Right atrium auricular region (tissue), 2 donors: ENCODE results near the gene SEPTIN5. TPM values are rescaled to one million over a fixed set of nuclear protein-coding genes. Genes with fewer than 3 reads are reported as not detected.

ENCODE experiments used
- DNase-seq: peaks from one replicate; pipeline ENCODE4 v3.0.0-alpha.2; 2019; ENCODE audit warnings: low spot score
- H3K27ac ChIP-seq, 2 donors: fragments of 200-600 bp; sonication (generic); 1 replicate in 1 of 2; 2 replicates in 1 of 2; pipeline ENCODE4 v1.5.1; 2016 to 2019
- H3K27me3 ChIP-seq, 2 donors: fragments of 200-600 bp; sonication (generic); one replicate each; pipeline versions ENCODE4 v1.5.1 to v1.6.0; 2017 to 2019
- H3K36me3 ChIP-seq: fragments of 200-600 bp; sonication (generic); one replicate; pipeline ENCODE4 v1.5.1; 2016
- H3K4me1 ChIP-seq, 2 donors: fragments of 200-600 bp; sonication (generic); one replicate each; pipeline versions ENCODE4 v1.5.1 to v1.6.0; 2017 to 2019
- H3K4me3 ChIP-seq, 2 donors: fragments of 200-600 bp; sonication (generic); 1 replicate in 1 of 2; 2 replicates in 1 of 2; pipeline ENCODE4 v1.5.1; 2017 to 2019; ENCODE audit warnings: mild to moderate bottlenecking in 1 of 2, moderate library complexity in 1 of 2
- H3K9me3 ChIP-seq, 2 donors: fragments of 200-600 bp; sonication (generic); one replicate each; pipeline ENCODE4 v1.5.1; 2019
- total RNA-seq, 2 donors: library from RNA; depleted of rRNA; stranded (reverse); fragments of >200 nt; gene quantifications; one replicate each; pipeline ENCODE4 v1.1.0, GENCODE V29; 2016
- TF ChIP-seq, protein P1 (sequence below), 2 donors: fragments of 200-600 bp; sonication (generic); IDR thresholded peaks; one replicate each; pipeline ENCODE4 v1.5.1; 2019; ENCODE audit warnings: antibody characterized with exemption in 2 of 2

The SEPTIN5 gene
- total RNA-seq, 2 donors from 2014 or later = 162 to 287 TPM

DNA sequence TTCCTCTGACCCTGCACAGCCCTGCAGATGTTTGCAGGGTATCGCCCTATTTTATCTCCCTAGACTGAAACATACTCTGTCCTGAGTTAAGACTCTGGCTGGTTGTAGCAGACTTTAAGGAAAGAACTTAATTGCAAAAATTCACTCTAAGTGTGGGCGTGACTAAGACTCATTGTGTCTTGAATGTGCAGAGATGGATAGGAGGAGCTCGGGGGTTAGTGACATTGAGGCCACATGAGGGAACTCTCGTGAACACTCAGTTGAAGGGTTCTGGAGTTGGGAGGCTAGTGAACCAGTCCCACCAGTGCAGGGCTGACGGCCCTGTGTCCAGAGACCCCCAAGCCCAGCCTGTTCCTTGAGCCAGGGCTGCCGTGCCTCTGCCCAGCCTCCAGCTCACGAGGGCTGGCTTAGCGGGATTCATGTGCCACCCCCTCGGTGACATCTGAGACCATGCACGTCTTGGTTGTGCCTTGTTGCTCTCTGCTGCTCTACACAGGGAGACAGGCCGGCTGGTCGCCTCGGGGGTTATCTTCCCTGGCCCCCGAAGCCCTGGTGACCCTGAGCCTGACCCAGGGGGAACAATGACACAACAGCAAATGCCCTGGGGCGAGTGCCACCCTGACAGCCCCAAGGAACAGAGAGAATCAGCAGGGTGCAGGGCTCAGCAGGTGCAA is 34.8 kb downstream of the SEPTIN5 start:
- H3K4me3 ChIP-seq = no peak overlapping the region
- DNase-seq = no peak
- no peaks in the 10 kb centered on the region for H3K36me3 ChIP-seq
- peaks cover 0 to 21% of the 10 kb centered on the region in 2 donors for H3K4me1 ChIP-seq
- no peaks in the 10 kb centered on the region for H3K9me3 ChIP-seq
- no peaks in the 10 kb centered on the region for H3K27me3 ChIP-seq
- H3K27ac ChIP-seq = no peak overlapping the region
- TF ChIP-seq, protein P1, sequence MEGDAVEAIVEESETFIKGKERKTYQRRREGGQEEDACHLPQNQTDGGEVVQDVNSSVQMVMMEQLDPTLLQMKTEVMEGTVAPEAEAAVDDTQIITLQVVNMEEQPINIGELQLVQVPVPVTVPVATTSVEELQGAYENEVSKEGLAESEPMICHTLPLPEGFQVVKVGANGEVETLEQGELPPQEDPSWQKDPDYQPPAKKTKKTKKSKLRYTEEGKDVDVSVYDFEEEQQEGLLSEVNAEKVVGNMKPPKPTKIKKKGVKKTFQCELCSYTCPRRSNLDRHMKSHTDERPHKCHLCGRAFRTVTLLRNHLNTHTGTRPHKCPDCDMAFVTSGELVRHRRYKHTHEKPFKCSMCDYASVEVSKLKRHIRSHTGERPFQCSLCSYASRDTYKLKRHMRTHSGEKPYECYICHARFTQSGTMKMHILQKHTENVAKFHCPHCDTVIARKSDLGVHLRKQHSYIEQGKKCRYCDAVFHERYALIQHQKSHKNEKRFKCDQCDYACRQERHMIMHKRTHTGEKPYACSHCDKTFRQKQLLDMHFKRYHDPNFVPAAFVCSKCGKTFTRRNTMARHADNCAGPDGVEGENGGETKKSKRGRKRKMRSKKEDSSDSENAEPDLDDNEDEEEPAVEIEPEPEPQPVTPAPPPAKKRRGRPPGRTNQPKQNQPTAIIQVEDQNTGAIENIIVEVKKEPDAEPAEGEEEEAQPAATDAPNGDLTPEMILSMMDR (IDR thresholded peaks at IDR 0.05) = no peak

DNA sequence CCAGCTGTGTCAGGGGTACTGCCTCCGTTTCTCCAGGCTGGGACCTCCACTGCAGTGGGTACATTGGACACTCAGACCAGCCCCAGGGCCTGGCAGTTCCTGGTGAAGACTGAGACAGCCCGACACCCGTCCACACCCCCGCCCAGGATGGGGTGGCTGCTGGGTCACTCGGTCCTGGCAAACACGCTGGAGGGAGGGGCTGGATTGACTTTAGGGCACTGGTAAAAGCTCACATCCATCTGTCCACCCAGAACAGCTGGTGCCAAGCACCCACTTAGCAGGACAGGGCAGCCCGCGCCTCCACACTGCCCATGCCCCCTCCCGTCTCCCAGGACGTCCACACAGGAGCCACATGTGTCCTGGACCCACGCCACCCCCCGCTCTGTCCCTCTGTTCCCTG is 35.6 kb downstream of the SEPTIN5 start:
- Histone ChIP-seq H3K36me3 (no peaks in the 10 kb centered on the region), H3K27me3 (peaks cover under 1 to 2% of the 10 kb centered on the region in 2 donors), H3K4me3 (no peak overlapping the region), H3K9me3 (no peaks in the 10 kb centered on the region), H3K27ac (no peak overlapping the region), H3K4me1 (peaks cover 0 to 16% of the 10 kb centered on the region in 2 donors)
- TF ChIP-seq, protein P1 (IDR thresholded peaks at IDR 0.05) = no peak
- no peak for DNase-seq

DNA sequence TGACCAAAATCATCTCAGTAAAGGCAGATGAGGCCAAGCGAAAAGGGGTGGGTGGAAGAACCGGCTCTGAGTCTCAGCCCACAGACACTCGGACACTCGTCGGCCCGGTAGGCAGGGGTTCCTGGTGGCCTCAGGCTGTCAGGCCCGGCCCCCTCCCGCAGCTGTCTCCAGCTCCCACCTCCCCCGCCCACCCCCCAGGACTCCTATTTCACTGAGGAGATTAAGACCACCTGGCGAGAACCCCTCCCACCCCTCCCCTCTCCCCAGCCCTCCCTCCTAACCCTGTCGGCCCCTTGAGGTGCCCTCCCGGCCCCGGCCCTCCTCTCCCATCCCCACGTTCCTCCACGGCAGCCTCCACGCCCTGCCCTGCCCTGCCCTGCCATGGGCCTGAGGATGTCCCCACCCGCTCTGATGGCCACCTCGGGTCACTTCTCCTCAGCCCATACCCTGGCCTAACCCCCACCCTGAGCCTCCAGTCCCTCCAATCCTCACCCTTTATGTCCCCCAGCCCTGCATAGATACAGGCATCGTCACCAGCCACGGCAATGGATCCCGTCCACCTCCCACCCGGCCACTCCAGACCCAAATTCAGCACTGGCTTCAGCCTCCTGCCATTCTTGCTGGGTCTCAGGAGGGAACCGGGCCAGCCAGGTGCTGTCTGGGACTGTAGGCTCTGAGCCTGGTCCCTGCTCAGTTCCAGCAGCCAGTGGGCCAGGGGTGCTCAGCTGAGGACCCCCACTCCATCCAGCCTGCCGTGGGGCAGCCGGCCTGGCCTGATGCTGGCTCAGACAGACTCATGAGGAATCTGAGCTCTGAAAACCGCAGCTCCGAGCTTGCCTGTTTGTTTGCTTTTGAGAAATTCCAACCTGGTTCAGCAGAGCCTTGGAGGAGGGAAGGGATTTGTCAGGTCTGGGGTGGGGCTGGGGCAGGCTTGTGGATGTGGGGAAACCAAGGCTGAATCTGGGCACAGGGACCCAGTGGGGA is 36.5 kb downstream of the SEPTIN5 start:
- no peaks in the 10 kb centered on the region for H3K36me3 ChIP-seq
- no peak overlapping the region for H3K27ac ChIP-seq
- TF ChIP-seq, protein P1 (IDR thresholded peaks at IDR 0.05) = no peak
- H3K9me3 ChIP-seq = no peaks in the 10 kb centered on the region
- H3K4me3 ChIP-seq = no peak overlapping the region
- peaks cover 0 to 16% of the 10 kb centered on the region in 2 donors for H3K4me1 ChIP-seq
- H3K27me3 ChIP-seq = peaks cover 10 to 12% of the 10 kb centered on the region in 2 donors
- DNase-seq = no peak

DNA sequence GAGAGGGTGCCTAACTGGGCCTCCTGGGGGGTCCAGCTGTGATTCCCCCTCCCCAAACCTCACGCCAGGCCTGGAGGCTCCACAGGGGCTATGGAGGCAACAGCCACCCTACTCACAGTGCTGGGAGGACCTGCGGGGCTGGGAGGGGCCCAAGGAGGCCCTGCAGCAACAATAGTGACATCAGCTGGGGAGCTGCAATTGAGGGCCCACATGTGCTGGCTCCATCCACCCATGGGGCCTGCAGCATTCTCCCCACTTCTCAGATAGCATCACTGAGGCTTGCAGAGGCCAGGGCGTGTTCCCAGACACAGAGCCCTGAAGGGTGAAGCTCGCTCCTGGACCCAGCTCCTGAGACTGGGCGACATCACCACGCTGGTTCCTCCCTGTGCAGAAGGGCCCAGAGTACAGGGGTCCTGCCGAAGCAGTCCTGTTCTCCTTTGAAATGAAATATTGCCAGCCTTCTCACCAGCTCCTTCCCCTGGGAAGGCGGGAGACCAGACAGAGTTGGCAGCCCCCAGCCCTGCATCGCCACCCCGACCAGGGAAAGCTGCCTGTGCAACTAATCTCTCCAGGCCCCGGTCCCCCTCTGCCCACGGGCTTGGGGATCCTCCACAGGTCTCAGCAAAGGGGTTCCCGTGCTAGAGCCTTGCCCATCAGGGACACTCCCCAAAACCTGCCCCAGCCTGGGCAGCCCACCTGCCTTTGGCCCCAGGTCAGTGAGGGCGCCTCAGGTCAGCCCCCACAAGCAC is 37.4 kb downstream of the SEPTIN5 start:
- H3K27me3 ChIP-seq = peaks cover 18 to 19% of the 10 kb centered on the region in 2 donors
- no peaks in the 10 kb centered on the region for H3K9me3 ChIP-seq
- DNase-seq = no peak
- TF ChIP-seq, protein P1 (IDR thresholded peaks at IDR 0.05) = no peak
- peaks cover 0 to 20% of the 10 kb centered on the region in 2 donors for H3K4me1 ChIP-seq
- no peaks in the 10 kb centered on the region for H3K36me3 ChIP-seq
- no peak overlapping the region for H3K27ac ChIP-seq
- H3K4me3 ChIP-seq = no peak overlapping the region

DNA sequence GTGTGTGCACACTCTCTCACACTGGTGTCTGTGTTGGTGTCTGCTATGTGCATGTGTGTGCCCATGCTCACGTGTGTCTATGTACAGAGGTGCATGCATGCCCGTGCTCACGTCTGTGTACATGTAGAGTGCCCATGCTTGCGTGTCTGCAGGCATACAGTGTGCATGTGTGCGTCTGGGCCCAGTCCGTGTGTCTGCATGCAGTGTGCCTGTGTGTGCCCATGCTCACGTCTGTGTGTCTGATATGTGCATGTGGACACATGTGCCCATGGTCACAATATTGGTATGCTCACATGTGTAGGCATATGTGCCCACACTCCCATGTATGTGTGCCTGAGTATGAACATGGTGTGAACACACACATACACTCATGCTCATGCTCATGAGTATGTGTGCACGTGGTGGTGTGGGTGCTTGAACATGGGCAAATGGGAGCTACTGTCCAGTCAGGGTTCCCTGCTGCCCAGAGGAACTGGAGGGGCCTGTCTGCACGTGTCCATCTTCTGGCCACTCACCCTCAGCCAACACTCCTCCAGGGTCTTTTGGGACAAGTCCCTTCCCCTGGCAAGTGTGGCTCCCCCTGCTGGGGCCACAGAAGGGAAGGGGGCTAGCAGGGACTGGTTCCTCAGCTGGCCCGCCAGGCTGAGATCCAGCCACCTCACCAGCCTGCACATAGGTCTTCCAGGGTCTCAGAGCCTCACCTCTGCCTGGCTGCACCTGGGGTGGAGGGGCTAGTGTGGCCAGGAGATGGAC is 39.0 kb downstream of the SEPTIN5 start:
- H3K27ac ChIP-seq = no peak overlapping the region
- H3K36me3 ChIP-seq = no peaks in the 10 kb centered on the region
- TF ChIP-seq, protein P1 (IDR thresholded peaks at IDR 0.05) = no peak
- H3K9me3 ChIP-seq = no peaks in the 10 kb centered on the region
- DNase-seq = no peak
- peaks cover 0 to 26% of the 10 kb centered on the region in 2 donors for H3K4me1 ChIP-seq
- H3K4me3 ChIP-seq = no peak overlapping the region
- H3K27me3 ChIP-seq = peaks cover 18 to 24% of the 10 kb centered on the region in 2 donors
